Measurements from ENCODE around the gene EHD1. TPM values are rescaled to one million over a fixed set of nuclear protein-coding genes. Genes with fewer than 3 reads are reported as not detected.

EHD1 gene
- total and polyA plus RNA-seq, 2 experiments from 2014 or later, result 70.0 to 119 TPM

- H3K27ac ChIP-seq, result no peak overlapping the region
- H3K9me3 ChIP-seq (ENCODE audit: low read depth), result no peaks in the 10 kb centered on the region
- DNase-seq (ENCODE audit: low read depth in 1 of 2, low spot score in 1 of 2), result no peak
- H3K36me3 ChIP-seq, result peaks cover 8% of the 10 kb centered on the region
- H3K4me3 ChIP-seq, result no peak overlapping the region
- no peaks in the 10 kb centered on the region for H3K4me1 ChIP-seq (ENCODE audit: low read depth)
- no peak for TF ChIP-seq CTCF (IDR thresholded peaks at IDR 0.05; ENCODE audit: low read depth, low read length)
- H3K27me3 ChIP-seq, result no peaks in the 10 kb centered on the region
Observed at GRCh38 chr11:64855596-64856304, 22.7 kb downstream of the EHD1 start.

GRCh38 chr11:64854534-64855502, 23.6 kb downstream of the EHD1 start:
- Histone ChIP-seq H3K4me1 (ENCODE audit: low read depth) (no peaks in the 10 kb centered on the region), H3K27ac (no peak overlapping the region), H3K4me3 (no peak overlapping the region), H3K36me3 (peaks cover 7% of the 10 kb centered on the region), H3K9me3 (ENCODE audit: low read depth) (no peaks in the 10 kb centered on the region), H3K27me3 (no peaks in the 10 kb centered on the region)
- peak in 1 of 2 donors; percentile 87 for DNase-seq (ENCODE audit: low read depth in 1 of 2, low spot score in 1 of 2)
- no peak for TF ChIP-seq CTCF (IDR thresholded peaks at IDR 0.05; ENCODE audit: low read depth, low read length)

- Histone ChIP-seq H3K27ac (no peak overlapping the region), H3K9me3 (ENCODE audit: low read depth) (no peaks in the 10 kb centered on the region), H3K27me3 (no peaks in the 10 kb centered on the region), H3K4me1 (ENCODE audit: low read depth) (no peaks in the 10 kb centered on the region), H3K36me3 (no peaks in the 10 kb centered on the region), H3K4me3 (no peak overlapping the region)
- TF ChIP-seq CTCF (IDR thresholded peaks at IDR 0.05; ENCODE audit: low read depth, low read length), result no peak
- no peak for DNase-seq (ENCODE audit: low read depth in 1 of 2, low spot score in 1 of 2)
Observed at GRCh38 chr11:64854157-64854533, 24.3 kb downstream of the EHD1 start.

GRCh38 chr11:64853709-64854108, 24.7 kb downstream of the EHD1 start:
- Histone ChIP-seq H3K27ac (no peak overlapping the region), H3K36me3 (no peaks in the 10 kb centered on the region), H3K9me3 (ENCODE audit: low read depth) (no peaks in the 10 kb centered on the region), H3K27me3 (no peaks in the 10 kb centered on the region), H3K4me3 (no peak overlapping the region), H3K4me1 (ENCODE audit: low read depth) (no peaks in the 10 kb centered on the region)
- DNase-seq (ENCODE audit: low read depth in 1 of 2, low spot score in 1 of 2), result no peak
- no peak for TF ChIP-seq CTCF (IDR thresholded peaks at IDR 0.05; ENCODE audit: low read depth, low read length)

- no peaks in the 10 kb centered on the region for H3K9me3 ChIP-seq (ENCODE audit: low read depth)
- no peak for TF ChIP-seq CTCF (IDR thresholded peaks at IDR 0.05; ENCODE audit: low read depth, low read length)
- no peaks in the 10 kb centered on the region for H3K36me3 ChIP-seq
- H3K27ac ChIP-seq, result no peak overlapping the region
- no peak for DNase-seq (ENCODE audit: low read depth in 1 of 2, low spot score in 1 of 2)
- H3K4me1 ChIP-seq (ENCODE audit: low read depth), result peaks cover 6% of the 10 kb centered on the region
- H3K27me3 ChIP-seq, result no peaks in the 10 kb centered on the region
- H3K4me3 ChIP-seq, result no peak overlapping the region
Observed at GRCh38 chr11:64852804-64853509, 25.5 kb downstream of the EHD1 start.
